GM18951 (cell line): ENCODE data around the gene KRT35.

ENCODE experiments used
- POLR2A ChIP-seq: IDR thresholded peaks from 4 replicates; pipeline ENCODE4 v1.6.1; 2011; ENCODE audit warnings: mild to moderate bottlenecking; ENCODE audit not compliant: insufficient read length, insufficient read depth; ENCODE audit errors: extremely low read depth
- in situ Hi-C: fragments of 300-500 bp; cut with MboI; formaldehyde crosslinking; loops from one replicate; pipeline ENCODE4 v1.12.0; 2022; ENCODE audit warnings: low sequenced_read_pairs, mixed read lengths, inconsistent platforms; ENCODE audit not compliant: unreplicated experiment

Gene KRT35

DNA sequence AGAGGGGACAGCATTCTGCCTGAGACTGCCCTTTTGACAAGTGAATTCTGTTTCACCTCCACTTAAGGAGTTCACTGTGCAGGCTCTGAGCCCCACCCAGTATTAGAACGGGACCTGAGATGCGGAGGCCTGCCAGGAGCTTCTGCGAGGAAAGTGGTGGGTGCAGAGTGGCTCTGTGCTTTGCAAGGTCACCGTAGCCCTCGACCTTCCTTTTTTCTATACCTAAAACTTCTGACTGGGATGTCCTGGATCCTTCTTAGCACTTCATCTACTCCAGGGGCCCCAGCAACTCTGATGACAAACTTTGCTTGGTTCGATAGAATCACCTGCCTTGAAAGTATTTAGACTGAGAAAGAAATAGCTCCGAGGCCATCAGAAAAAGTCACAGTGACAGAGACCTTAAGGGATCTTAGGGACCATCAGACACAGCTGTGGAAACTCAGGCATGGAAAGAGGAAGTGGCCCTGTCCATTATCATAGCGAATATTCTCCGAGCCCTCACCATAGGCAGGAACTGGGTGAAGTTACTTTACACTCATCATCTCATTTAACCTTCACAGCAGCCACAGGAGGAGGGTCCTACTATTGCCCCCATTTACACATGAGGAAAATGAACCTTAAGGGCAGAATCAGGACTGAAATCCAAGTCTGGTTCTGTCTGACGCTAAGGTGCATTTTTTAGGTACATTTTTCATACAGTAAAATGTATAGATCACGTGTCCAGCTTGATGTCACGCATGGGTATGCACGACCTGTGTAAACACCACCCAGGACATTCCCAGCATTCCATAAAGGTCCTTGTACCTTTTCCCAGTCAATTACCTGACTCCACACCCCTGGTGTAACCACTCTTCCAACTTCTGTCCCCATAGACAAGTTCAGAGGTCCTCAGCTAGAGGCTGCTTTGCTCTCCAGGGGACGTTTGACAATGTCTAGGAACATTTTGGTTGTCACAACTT lies 25.1 kb upstream of the KRT35 start:
- in situ Hi-C loops, result no loop called here
- TF ChIP-seq POLR2A, result no peak

DNA sequence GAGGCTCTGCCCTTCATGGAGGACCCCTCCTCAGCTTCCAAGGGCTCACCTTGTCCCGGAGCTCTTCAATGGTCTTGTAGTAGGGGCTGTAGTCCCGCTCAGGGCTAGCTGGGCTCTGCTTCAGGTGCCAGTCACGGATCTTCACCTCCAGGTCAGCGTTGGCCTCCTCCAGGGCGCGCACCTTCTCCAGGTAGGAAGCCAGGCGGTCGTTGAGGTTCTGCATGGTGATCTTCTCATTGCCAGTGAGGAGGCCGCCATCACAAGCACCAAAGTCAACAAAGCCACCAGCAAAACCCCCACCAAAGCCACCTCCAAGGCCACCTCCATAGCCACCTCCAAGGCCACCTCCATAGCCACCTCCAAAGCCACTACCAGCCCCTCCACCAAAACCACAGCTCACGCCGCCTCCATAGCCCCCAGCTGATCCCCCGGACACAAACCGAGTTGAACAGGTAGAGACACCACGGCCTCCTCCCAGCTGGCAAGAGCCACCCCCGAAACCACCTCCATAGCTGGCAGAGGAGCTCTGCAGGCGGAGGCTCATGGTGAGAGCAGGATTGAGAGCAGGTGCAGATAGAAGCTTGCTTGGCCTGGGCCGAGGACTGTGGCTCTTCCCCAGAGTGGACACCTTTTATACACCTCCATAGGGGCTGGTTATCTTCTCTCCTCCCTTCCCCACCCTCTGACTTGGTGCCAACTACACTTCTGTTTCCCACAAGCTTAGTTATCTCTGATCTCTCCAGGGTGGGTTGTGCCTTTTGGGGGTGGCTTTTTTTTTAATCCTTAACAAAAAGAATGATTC lies 24.3 kb upstream of the KRT35 start, which contains the start of gene KRT13:
Gene KRT13, minus strand, starts transcription at position 606 of the 802 bp plus-strand sequence. Its CDS starts 62 bp downstream, at position 544.
- in situ Hi-C loops, result no loop called here
- no peak for TF ChIP-seq POLR2A

DNA sequence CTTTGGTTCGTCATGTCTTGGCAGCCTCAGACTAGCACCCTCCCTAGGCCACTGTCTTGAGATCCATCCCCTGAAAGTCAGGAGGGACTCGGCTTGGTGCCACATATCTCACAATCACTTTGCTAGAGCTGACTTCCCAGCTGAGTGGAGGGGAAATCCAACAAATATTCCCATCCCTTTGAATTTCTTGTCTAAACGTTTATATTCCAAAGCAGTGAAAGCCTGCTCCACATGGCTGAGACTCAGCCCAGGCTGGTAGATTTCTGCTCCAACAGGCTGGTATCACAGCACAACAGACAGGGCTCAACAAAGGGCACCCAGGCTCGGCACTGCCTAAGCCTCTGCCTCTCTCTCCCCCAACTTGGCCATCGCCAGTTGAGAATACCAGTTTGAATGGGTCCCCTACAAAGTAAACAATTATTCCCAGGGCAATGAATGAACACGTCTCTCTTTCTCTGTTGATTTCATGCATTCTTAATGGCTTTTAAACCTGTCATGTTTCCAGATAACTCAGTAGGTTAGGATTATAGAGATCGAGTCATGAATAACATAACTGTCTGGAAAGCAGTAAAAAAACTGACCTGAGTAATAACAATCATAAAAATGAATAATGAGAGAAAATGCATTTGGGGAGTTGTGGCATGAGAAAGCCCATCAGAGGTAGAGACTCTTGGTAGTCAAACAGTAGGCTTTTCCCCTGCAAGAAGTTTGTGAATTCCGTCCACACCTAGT lies 23.5 kb upstream of the KRT35 start:
- in situ Hi-C loops, result no loop called here

DNA sequence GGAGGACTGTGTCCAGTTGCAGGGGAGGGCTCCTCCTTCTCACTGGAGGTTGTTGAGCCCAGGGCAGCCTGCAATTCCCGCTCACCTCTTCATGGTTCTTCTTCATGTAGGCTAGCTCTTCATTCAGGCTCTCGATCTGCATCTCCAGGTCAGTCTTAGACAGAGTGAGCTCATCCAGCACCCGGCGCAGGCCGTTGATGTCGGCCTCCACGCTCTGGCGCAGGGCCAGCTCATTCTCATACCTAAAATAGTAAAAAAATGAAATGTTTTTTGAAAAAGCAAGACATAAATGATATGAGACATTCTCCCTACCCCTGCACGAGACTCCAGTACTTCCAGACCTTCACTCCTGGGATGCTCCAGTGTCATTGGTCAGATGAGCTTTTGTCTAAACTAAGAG lies 22.3 kb upstream of the KRT35 start:
- no peak for TF ChIP-seq POLR2A
- in situ Hi-C loops, result no loop called here

More for the DNA sequence above, 23.5 kb upstream of the KRT35 start:
- no peak for TF ChIP-seq POLR2A

DNA sequence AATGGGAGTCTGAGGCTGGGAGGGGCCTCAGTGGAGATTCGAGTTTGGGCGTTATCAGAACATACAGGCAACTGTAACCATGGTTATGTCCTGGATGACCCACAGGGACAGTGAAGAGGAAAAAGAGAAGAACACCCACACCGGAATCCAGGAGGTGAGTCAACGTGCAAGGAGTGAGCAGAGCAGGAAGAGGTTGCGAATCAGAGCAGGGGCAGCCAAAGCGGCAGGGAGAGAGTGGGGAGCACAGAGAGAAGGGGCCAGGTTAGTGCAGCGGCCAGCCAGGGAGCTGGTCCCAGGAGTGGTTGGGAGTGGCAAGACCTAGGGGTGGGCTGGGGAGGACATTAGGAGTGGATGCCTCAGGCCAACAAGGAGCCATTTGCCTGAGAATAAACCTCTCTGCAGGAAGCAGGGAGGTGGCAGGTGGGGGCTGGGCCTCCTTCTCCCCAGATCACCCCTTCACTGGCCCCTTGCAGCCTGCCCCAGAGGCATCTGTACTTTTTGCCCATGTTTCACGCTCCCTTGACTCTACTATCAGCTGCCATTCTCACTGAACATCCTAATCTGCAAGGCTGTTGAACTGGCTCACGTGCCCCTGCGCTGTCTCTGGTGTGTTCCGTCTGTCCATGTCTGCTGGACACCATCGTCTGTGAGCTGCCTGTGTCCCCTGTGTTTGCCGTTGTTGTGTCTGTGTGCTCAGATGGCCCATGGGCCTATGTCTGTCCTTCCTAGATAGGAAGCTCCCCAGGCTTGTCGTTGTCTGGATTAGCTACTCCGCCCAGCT lies 19.4 kb upstream of the KRT35 start:
- in situ Hi-C loops, result no loop called here
- TF ChIP-seq POLR2A, result no peak

DNA sequence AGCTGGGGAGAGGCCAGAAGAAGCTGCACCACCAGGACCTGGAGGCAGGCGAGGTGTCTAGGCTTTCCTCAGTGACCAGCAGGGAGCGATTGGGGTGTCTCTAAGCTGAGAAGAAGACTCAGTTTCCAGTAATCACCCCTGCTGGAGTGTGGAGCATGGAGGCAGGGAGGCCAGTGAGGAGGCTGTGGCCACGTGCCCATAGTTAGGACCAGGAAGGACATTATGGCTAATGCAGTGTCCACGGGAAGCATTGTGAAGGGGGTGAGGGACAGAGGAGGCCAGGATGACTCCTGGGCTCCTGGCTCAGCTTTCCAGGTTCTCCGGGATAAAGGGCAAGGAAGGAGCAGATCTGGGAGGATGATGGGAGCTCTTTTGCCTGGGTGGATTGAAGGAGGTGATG lies 18.8 kb upstream of the KRT35 start:
- in situ Hi-C loops, result no loop called here
- TF ChIP-seq POLR2A, result no peak

DNA sequence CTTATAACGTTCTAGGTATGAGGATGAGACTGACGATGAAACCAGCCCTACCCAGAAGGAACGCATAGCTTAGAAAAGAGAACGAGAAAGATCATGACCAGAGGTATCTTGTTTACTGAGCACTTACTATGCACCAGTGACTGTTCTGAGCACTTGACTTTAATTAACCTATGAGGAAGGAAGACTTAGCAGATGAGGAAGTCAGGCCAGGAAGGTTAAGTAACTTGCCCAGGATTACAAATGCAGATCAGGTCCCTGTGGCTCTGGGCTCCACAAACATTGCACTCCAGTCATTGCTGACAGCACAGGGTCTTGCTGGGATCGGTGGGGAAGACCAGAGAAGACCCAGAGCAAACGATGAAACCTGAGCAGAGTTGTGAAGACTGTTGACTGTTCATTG lies 17.3 kb upstream of the KRT35 start:
- in situ Hi-C loops, result no loop called here
- TF ChIP-seq POLR2A, result no peak

DNA sequence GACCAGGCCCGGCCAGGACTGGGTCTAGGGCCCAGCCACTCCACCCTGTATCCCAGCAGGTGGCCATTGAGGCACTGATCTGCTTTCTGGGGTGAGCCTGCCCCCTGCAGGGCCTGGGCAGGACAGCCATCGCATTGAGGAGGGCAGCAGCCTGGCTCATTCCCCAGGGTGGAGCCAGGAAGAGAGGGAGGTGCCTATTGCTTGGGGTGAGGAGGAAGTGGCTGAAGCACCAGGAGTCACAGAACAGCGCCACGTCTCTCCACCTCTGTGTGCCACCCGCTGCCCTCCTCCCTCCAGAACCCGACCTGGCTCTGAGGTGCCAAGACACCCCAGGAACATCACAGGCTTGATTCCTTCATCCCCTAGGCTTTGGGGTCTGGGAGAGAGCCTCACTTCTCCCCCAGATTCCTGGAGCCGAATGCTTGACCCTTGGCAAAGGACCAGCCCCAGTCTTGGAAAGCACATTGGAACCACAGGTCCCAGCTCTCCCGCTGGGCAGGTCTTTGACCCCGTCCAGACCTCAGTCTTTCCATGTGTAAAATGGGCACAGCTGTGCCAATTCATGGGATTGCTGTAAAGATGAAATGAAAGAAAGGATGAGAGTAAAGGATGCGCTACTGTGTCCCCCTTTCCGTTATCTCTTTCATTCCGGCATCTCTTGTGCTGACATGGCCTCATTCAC lies 16.0 kb upstream of the KRT35 start:
- no peak for TF ChIP-seq POLR2A
- in situ Hi-C loops, result no loop called here

DNA sequence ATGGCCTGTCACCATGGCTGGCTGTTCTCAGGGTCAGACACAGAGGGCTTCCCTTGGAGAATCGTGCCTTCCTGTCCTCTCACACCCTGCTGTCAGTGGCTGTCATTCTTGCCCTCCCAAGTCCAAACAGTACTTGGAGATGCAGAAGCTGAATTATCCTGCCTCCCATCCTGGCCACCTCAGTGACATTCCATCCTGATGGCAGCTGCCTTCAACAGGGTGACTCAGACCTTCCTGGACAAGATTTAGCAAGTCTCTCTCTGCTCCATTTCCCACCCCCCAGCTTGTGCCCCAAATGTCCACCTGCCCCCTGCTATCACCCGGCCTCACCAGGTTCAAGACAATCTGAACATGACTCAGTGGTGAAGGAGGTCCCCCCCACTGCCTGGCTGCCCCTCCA lies 13.6 kb upstream of the KRT35 start:
- no peak for TF ChIP-seq POLR2A
- in situ Hi-C loops, result no loop called here

DNA sequence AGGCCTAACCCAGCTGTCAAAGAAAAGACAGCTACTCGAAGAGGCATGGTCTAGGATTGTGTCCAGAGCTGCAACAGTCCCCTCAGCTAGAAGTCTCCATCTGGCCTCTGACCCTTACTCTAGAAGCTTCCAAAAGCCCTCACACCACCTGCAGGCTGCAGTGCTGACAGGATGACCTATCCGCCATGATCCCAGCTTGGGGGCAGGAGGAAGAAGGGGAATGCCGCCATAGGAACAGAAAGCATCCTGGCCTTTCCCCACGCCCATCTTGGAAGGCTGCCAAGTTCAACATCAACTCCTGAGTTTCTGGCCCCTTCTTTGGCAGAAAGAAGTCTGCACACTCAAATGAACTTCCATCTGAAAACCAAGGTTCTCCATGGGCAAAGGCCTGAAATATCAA lies 11.8 kb upstream of the KRT35 start:
- no peak for TF ChIP-seq POLR2A
- in situ Hi-C loops, result no loop called here

DNA sequence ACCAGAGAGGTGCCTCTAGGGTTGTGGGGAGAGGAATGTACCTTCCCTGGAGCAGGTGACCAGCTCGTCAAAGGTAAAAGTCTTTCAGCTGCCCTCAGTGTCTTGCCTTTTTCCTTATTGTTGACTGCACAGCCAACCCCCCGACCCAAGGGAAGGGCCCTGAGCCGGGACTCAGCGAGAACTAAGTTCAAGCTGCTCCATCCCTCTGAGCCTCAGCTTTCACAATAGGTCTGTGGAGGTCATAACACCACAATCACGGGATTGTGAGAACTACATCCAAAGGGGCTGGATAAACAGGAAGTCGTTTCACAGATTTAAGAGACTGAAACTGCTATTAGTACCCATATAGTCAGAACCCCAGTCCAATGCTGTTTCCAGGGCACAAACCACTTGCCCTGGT lies 11.4 kb upstream of the KRT35 start:
- TF ChIP-seq POLR2A, result no peak
- in situ Hi-C loops, result no loop called here

DNA sequence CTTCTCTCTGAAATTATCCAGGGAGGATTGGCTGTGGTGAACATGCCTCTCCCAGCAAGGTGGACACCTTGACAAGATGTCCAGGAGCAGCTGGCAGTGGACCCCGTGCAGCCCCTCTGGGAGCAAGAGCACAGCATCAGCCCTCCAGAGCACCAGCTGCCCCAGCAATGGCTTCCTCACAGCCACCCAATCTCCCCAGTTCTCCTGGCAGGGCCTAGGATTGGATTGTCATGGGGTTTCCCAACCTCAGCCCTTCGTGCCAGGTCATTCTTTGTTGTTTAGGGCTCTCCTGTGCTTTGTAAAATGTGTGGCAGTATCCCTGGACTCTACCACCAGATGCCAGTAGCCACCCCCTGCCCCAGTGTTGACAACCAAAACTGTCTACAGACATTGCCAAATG lies 10.5 kb upstream of the KRT35 start:
- in situ Hi-C loops, result no loop called here

More for the DNA sequence above, 10.5 kb upstream of the KRT35 start:
- no peak for TF ChIP-seq POLR2A
